ENCODE measurements around the gene ZNF454.

The ZNF454 gene

GRCh38 chr5:178940569-178941360, at the start of gene ZNF454:
ZNF454 (plus strand) TSS chr5:178941198; CDS start chr5:178942792, 1,594 bp downstream.
- peak; percentile 79 for DNase-seq (ENCODE audit: low read depth, low spot score)

- no peak for DNase-seq (ENCODE audit: low read depth, low spot score)
These were observed 45.1 kb upstream of the ZNF454 start, which contains the start of gene ZFP2 for GRCh38 chr5:178895615-178896571. ZFP2 (plus strand) TSS chr5:178895913; CDS start chr5:178931314, 35,401 bp downstream.

- DNase-seq (ENCODE audit: low read depth, low spot score), result no peak
These were observed 41.7 kb upstream of the ZNF454 start for GRCh38 chr5:178899289-178899688.

- no peak for DNase-seq (ENCODE audit: low read depth, low spot score)
These were observed 38.1 kb upstream of the ZNF454 start for GRCh38 chr5:178902849-178903248.

GRCh38 chr5:178931846-178932760, 8.9 kb upstream of the ZNF454 start:
- DNase-seq (ENCODE audit: low read depth, low spot score), result no peak

GRCh38 chr5:178941361-178941760, 363 bp downstream of the ZNF454 start:
- DNase-seq (ENCODE audit: low read depth, low spot score), result no peak

GRCh38 chr5:178965465-178966055, 24.6 kb downstream of the ZNF454 start:
- no peak for DNase-seq (ENCODE audit: low read depth, low spot score)

GRCh38 chr5:178981381-178981780, 40.4 kb downstream of the ZNF454 start:
- no peak for DNase-seq (ENCODE audit: low read depth, low spot score)

GRCh38 chr5:178982941-178983340, 41.9 kb downstream of the ZNF454 start:
- DNase-seq (ENCODE audit: low read depth, low spot score), result no peak

GRCh38 chr5:178983728-178984127, 42.7 kb downstream of the ZNF454 start:
- no peak for DNase-seq (ENCODE audit: low read depth, low spot score)

GRCh38 chr5:178984145-178985072, 43.4 kb downstream of the ZNF454 start:
- DNase-seq (ENCODE audit: low read depth, low spot score), result no peak

GRCh38 chr5:178986326-178986960, 45.4 kb downstream of the ZNF454 start:
- DNase-seq (ENCODE audit: low read depth, low spot score), result no peak

GRCh38 chr5:178988436-178989220, 47.6 kb downstream of the ZNF454 start:
- DNase-seq (ENCODE audit: low read depth, low spot score), result no peak

GRCh38 chr5:178989311-178989710, 48.3 kb downstream of the ZNF454 start:
- no peak for DNase-seq (ENCODE audit: low read depth, low spot score)

- DNase-seq (ENCODE audit: low read depth, low spot score), result no peak
These were observed 49.5 kb downstream of the ZNF454 start for GRCh38 chr5:178990491-178990890.

GRCh38 chr5:178991190-178992145, 50.5 kb downstream of the ZNF454 start:
- no peak for DNase-seq (ENCODE audit: low read depth, low spot score)

GRCh38 chr5:178992291-178992895, 51.4 kb downstream of the ZNF454 start:
- DNase-seq (ENCODE audit: low read depth, low spot score), result no peak
